SW480 (cell line): ENCODE measurements around the gene TSC2.
"Not testable (repeated sequence)": the region's sequence is repeated elsewhere in the genome, so short reads cannot be mapped to it uniquely, and the experiment has no call there.

Experiments used
- DNase-seq: peaks from one replicate; pipeline ENCODE4 v3.0.0-alpha.2; 2016; ENCODE audit warnings: low spot score

Gene TSC2

GRCh38 chr16:2086106-2086742 lies 38.4 kb downstream of the TSC2 start:
- DNase-seq: no peak

GRCh38 chr16:2086812-2087747 lies 39.3 kb downstream of the TSC2 start:
- DNase-seq: no peak

- DNase-seq: no peak
These were observed 40.2 kb downstream of the TSC2 start for GRCh38 chr16:2087748-2088631.

GRCh38 chr16:2088759-2089358 lies 41.1 kb downstream of the TSC2 start:
- DNase-seq: no peak

- DNase-seq: no peak
These were observed 42.1 kb downstream of the TSC2 start for GRCh38 chr16:2089706-2090480.

- no peak for DNase-seq
These were observed 42.6 kb downstream of the TSC2 start for GRCh38 chr16:2090481-2090776.

- DNase-seq: peak; percentile 87
These were observed 43.2 kb downstream of the TSC2 start for GRCh38 chr16:2090777-2091546.

GRCh38 chr16:2091547-2092255 lies 43.9 kb downstream of the TSC2 start:
- DNase-seq: no peak

- DNase-seq: peak; percentile 71
These were observed 44.5 kb downstream of the TSC2 start for GRCh38 chr16:2092256-2092620.

- no peak for DNase-seq
These were observed 45.1 kb downstream of the TSC2 start for GRCh38 chr16:2092866-2093265.

- DNase-seq: no peak
These were observed 46.0 kb downstream of the TSC2 start for GRCh38 chr16:2093793-2094192.

GRCh38 chr16:2095315-2095853 lies 47.6 kb downstream of the TSC2 start:
- no peak for DNase-seq

GRCh38 chr16:2095918-2096582 lies 48.3 kb downstream of the TSC2 start:
- DNase-seq: no peak

GRCh38 chr16:2096853-2097595 lies 49.2 kb downstream of the TSC2 start:
- DNase-seq: no peak

- not testable (repeated sequence) for DNase-seq
These were observed 49.9 kb downstream of the TSC2 start for GRCh38 chr16:2097689-2098088.

GRCh38 chr16:2101581-2101980 lies 53.8 kb downstream of the TSC2 start:
- not testable (repeated sequence) for DNase-seq

GRCh38 chr16:2102471-2102870 lies 54.7 kb downstream of the TSC2 start:
- no peak for DNase-seq

- DNase-seq: not testable (repeated sequence)
These were observed 56.7 kb downstream of the TSC2 start for GRCh38 chr16:2104464-2104863.
